ENCODE data around the gene ZGPAT. TPM values are rescaled to one million over a fixed set of nuclear protein-coding genes. Genes with fewer than 3 reads are reported as not detected.

ZGPAT gene
- total RNA-seq, 1 donor from 2014 or later = 25.5 TPM

DNA sequence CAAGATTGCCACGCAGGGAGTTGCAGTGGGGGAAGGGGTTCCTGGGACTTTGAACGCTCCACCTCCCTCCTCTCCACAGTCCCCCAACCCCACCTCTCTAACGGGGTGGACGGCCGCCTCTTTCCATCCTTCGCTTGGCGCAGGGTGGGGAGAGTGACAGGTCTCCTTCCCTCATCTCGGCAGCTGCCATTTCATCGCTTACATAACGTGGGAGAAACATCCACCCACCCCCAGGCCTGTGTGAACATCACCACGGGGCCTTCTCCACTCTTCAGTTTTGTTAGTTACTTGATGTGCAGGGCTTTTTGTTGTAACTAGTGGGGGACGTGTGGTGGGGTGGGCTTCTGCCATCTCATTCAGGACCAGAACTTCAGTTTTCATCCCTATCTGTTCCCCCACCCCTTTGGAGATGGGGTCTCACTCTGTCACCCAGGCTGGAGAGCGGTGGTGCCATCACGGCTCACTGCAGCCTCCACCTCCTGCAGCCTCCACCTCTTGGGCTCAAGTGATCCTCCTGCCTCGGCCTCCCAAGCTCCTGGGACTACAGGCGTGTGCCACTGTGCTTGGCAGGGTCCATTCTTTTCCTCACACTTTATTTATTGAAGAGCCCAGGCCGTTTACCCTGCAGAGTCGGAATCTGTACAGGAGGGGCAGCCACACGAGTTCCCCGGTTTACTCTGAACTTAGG, 32.0 kb upstream of the ZGPAT start:
- no peak for FAIRE-seq

GRCh38 chr20:63678071-63678470, 29.8 kb upstream of the ZGPAT start:
- Histone ChIP-seq H3K36me3 (ENCODE audit: control insufficient read depth, insufficient read depth, low read length) (peaks cover 2% of the 10 kb centered on the region), H3K4me3 (ENCODE audit: low read depth, low read length) (no peak overlapping the region), H3K27me3 (ENCODE audit: control insufficient read depth, insufficient read depth, low read length) (no peaks in the 10 kb centered on the region)
- DNase-seq (ENCODE audit: low read depth) (no peak), FAIRE-seq (no peak)
- TF ChIP-seq CTCF (IDR thresholded peaks at IDR 0.05; ENCODE audit: insufficient read depth, low read length, severe bottlenecking) = no peak

More for the DNA sequence above, 32.0 kb upstream of the ZGPAT start:
- no peaks in the 10 kb centered on the region for H3K27me3 ChIP-seq (ENCODE audit: control insufficient read depth, insufficient read depth, low read length)
- H3K4me3 ChIP-seq (ENCODE audit: low read depth, low read length) = no peak overlapping the region
- peaks cover 4% of the 10 kb centered on the region for H3K36me3 ChIP-seq (ENCODE audit: control insufficient read depth, insufficient read depth, low read length)
- no peak for DNase-seq (ENCODE audit: low read depth)
- no peak for TF ChIP-seq CTCF (IDR thresholded peaks at IDR 0.05; ENCODE audit: insufficient read depth, low read length, severe bottlenecking)

GRCh38 chr20:63678667-63679465, 29.0 kb upstream of the ZGPAT start:
- no peak for TF ChIP-seq CTCF (IDR thresholded peaks at IDR 0.05; ENCODE audit: insufficient read depth, low read length, severe bottlenecking)
- Histone ChIP-seq H3K36me3 (ENCODE audit: control insufficient read depth, insufficient read depth, low read length) (no peaks in the 10 kb centered on the region), H3K4me3 (ENCODE audit: low read depth, low read length) (no peak overlapping the region), H3K27me3 (ENCODE audit: control insufficient read depth, insufficient read depth, low read length) (no peaks in the 10 kb centered on the region)
- DNase-seq (ENCODE audit: low read depth) (no peak), FAIRE-seq (peak; percentile 76)

- Histone ChIP-seq H3K4me3 (ENCODE audit: low read depth, low read length) (no peak overlapping the region), H3K36me3 (ENCODE audit: control insufficient read depth, insufficient read depth, low read length) (no peaks in the 10 kb centered on the region), H3K27me3 (ENCODE audit: control insufficient read depth, insufficient read depth, low read length) (no peaks in the 10 kb centered on the region)
- no peak for DNase-seq (ENCODE audit: low read depth)
- no peak for FAIRE-seq
- TF ChIP-seq CTCF (IDR thresholded peaks at IDR 0.05; ENCODE audit: insufficient read depth, low read length, severe bottlenecking) = no peak
These were observed 28.0 kb upstream of the ZGPAT start for GRCh38 chr20:63679799-63680305.

- no peak for FAIRE-seq
- no peak for TF ChIP-seq CTCF (IDR thresholded peaks at IDR 0.05; ENCODE audit: insufficient read depth, low read length, severe bottlenecking)
These were observed 27.4 kb upstream of the ZGPAT start for GRCh38 chr20:63680427-63680826.

More at GRCh38 chr20:63680427-63680826, 27.4 kb upstream of the ZGPAT start:
- H3K4me3 ChIP-seq (ENCODE audit: low read depth, low read length) = no peak overlapping the region
- H3K27me3 ChIP-seq (ENCODE audit: control insufficient read depth, insufficient read depth, low read length) = no peaks in the 10 kb centered on the region
- no peak for DNase-seq (ENCODE audit: low read depth)
- no peaks in the 10 kb centered on the region for H3K36me3 ChIP-seq (ENCODE audit: control insufficient read depth, insufficient read depth, low read length)
